Hepatocyte (in vitro differentiated cells): Measurements from ENCODE around the gene LNX1.

ENCODE experiments used
- CTCF ChIP-seq: fragments of 200-600 bp; sonication (generic); IDR thresholded peaks from 2 replicates; pipeline ENCODE4 v1.5.1; 2016; ENCODE audit warnings: antibody characterized with exemption, mild to moderate bottlenecking; ENCODE audit not compliant: poor library complexity
- EZH2 ChIP-seq: fragments of 200-600 bp; sonication (generic); IDR thresholded peaks from 2 replicates; pipeline ENCODE4 v1.6.1; 2016; ENCODE audit warnings: antibody characterized with exemption, mild to moderate bottlenecking, borderline replicate concordance

DNA sequence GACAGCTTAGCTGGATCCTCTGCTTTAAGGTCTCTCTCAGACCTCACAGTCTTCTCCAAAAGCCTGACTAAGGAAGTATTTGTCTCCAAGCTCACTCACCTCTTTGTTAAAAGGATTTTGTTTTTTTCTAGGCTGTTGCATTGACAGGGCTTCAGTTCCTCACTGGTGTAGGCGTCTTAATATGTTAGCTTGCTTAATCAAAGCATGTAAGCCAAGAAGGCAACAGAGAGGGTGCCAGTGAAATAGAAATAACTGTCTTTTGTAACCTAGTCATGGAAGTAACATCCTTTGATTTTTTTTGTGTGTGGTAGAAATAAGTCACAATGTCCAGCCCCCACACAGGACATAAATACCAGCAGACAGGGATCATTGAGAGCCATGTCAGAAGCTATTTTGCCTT lies 155.0 kb downstream of the LNX1 start:
- TF ChIP-seq EZH2 (no peak), CTCF (no peak)
